Measurements from ENCODE around the gene ARL2.

Gene ARL2

GRCh38 chr11:65026810-65027209 is 12.8 kb downstream of the ARL2 start:
- Histone ChIP-seq H3K4me3 (ENCODE audit: severe bottlenecking) (peak overlapping the region; percentile 46), H3K27ac (ENCODE audit: poor library complexity, severe bottlenecking) (peak overlapping the region; percentile 61), H3K36me3 (ENCODE audit: low read depth) (no peaks in the 10 kb centered on the region; the same call in 1 of the 2 replicates), H3K27me3 (ENCODE audit: insufficient read depth, poor library complexity, severe bottlenecking) (no peaks in the 10 kb centered on the region), H3K4me1 (ENCODE audit: insufficient read depth, poor library complexity, severe bottlenecking) (no peaks in the 10 kb centered on the region), H3K9me3 (ENCODE audit: severe bottlenecking) (no peaks in the 10 kb centered on the region)
- TF ChIP-seq, protein P1, sequence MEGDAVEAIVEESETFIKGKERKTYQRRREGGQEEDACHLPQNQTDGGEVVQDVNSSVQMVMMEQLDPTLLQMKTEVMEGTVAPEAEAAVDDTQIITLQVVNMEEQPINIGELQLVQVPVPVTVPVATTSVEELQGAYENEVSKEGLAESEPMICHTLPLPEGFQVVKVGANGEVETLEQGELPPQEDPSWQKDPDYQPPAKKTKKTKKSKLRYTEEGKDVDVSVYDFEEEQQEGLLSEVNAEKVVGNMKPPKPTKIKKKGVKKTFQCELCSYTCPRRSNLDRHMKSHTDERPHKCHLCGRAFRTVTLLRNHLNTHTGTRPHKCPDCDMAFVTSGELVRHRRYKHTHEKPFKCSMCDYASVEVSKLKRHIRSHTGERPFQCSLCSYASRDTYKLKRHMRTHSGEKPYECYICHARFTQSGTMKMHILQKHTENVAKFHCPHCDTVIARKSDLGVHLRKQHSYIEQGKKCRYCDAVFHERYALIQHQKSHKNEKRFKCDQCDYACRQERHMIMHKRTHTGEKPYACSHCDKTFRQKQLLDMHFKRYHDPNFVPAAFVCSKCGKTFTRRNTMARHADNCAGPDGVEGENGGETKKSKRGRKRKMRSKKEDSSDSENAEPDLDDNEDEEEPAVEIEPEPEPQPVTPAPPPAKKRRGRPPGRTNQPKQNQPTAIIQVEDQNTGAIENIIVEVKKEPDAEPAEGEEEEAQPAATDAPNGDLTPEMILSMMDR (IDR thresholded peaks at IDR 0.05; ENCODE audit: poor library complexity, severe bottlenecking) = no peak
- DNase-seq (ENCODE audit: low spot score) (no peak), ATAC-seq (ENCODE audit: low read depth) (peak; percentile 22)

DNA sequence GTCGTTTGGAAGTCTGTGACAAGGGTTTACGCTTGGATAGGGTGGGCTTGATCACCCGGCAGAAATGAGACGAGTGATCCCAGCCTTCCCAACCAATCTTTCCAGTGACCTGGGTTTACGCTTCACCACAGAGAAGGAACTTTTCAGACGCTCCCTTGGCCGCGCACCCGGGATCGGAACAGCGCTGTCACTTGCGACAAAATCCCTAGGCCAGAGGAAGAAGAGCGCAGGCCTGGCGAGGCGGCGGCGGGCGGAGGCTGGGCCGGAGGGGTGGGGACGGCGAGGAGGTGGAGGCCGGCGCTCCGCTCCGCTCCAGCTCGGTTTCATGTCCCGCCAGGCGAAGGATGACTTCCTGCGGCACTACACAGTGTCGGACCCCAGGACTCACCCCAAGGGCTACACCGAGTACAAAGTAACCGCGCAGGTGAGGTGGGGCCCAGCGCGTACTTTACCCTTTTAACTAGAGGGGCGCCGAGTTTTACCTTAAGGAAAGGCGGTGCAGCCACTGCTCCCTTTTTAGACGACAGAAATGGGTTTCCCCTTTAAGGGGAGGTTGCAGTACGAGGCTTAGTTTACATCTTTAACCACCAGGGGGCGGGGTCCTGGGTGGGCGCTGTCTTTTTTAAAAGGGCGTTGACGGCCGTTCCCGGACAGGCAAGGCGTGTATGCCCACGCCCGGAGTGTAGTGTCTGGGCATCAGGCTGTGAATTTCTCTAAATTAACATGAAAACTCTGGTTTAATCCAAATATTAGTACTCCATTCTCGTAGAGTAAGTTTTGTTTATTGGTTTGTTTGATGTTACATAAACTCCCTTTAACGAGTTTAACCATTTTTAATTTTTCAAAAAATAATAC is 13.5 kb downstream of the ARL2 start, which contains the start of gene SNX15:
Gene SNX15 (plus strand): TSS at position 227 of the 855 bp plus-strand sequence. CDS start 99 bp downstream, at position 326.
- peaks cover 5% of the 10 kb centered on the region; the same call in 1 of the 2 replicates for H3K36me3 ChIP-seq (ENCODE audit: low read depth)
- DNase-seq (ENCODE audit: low spot score) (peak; percentile 91), ATAC-seq (ENCODE audit: low read depth) (peak; percentile 94)
- TF ChIP-seq, protein P1 (IDR thresholded peaks at IDR 0.05; ENCODE audit: poor library complexity, severe bottlenecking) = peak; percentile 48
- no peaks in the 10 kb centered on the region for H3K9me3 ChIP-seq (ENCODE audit: severe bottlenecking)
- H3K4me1 ChIP-seq (ENCODE audit: insufficient read depth, poor library complexity, severe bottlenecking) = no peaks in the 10 kb centered on the region
- H3K4me3 ChIP-seq (ENCODE audit: severe bottlenecking) = peak within 1 kb of the TSS; percentile 46
- no peaks in the 10 kb centered on the region for H3K27me3 ChIP-seq (ENCODE audit: insufficient read depth, poor library complexity, severe bottlenecking)
- H3K27ac ChIP-seq (ENCODE audit: poor library complexity, severe bottlenecking) = peak within 1 kb of the TSS; percentile 61

DNA sequence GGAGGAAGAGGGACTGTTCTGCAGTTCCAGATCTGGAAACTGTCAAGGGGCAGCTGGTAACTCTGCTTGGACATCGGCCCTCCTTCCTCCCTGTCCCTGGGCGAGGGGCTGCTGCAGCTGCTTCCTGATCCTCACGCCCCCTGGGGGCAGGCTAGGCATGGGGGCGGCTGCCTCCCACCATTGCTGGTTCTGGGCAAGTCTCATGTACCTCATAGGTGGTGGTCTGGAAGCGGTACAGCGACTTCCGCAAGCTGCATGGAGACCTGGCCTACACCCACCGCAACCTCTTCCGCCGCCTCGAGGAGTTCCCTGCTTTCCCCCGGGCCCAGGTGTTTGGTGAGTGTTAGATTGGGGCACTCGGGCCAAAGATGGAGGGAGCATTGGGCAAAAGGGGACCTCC is 18.3 kb downstream of the ARL2 start:
- peaks cover 23% of the 10 kb centered on the region for H3K36me3 ChIP-seq (ENCODE audit: low read depth)
- TF ChIP-seq, protein P1 (IDR thresholded peaks at IDR 0.05; ENCODE audit: poor library complexity, severe bottlenecking) = no peak
- H3K4me3 ChIP-seq (ENCODE audit: severe bottlenecking) = no peak overlapping the region
- H3K4me1 ChIP-seq (ENCODE audit: insufficient read depth, poor library complexity, severe bottlenecking) = no peaks in the 10 kb centered on the region
- no peak for ATAC-seq (ENCODE audit: low read depth)
- DNase-seq (ENCODE audit: low spot score) = no peak
- H3K27ac ChIP-seq (ENCODE audit: poor library complexity, severe bottlenecking) = no peak overlapping the region
- no peaks in the 10 kb centered on the region for H3K9me3 ChIP-seq (ENCODE audit: severe bottlenecking)
- no peaks in the 10 kb centered on the region for H3K27me3 ChIP-seq (ENCODE audit: insufficient read depth, poor library complexity, severe bottlenecking)

DNA sequence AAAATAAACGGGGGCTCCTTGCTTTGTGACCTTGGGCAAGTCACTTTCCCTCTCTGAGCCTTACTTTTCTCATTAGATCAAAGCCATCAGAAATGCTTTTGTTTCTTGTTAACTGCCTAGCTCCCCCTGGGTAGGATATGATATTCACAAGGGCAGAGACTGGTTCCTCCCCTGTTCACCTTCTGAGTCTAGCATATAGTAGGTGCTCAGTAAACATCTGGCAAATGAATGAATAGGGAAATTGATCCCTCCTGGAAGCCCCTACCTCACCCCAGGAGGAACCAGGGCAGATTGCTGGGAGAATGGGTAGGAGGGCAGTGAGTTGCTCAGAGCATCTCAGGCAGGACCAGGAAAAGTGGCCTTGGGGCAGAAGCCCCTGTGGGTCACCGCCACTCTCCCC is 20.5 kb downstream of the ARL2 start:
- ATAC-seq (ENCODE audit: low read depth) = no peak
- H3K4me1 ChIP-seq (ENCODE audit: insufficient read depth, poor library complexity, severe bottlenecking) = no peaks in the 10 kb centered on the region
- no peak overlapping the region for H3K4me3 ChIP-seq (ENCODE audit: severe bottlenecking)
- no peak overlapping the region for H3K27ac ChIP-seq (ENCODE audit: poor library complexity, severe bottlenecking)
- TF ChIP-seq, protein P1 (IDR thresholded peaks at IDR 0.05; ENCODE audit: poor library complexity, severe bottlenecking) = no peak
- H3K27me3 ChIP-seq (ENCODE audit: insufficient read depth, poor library complexity, severe bottlenecking) = no peaks in the 10 kb centered on the region
- peaks cover 23% of the 10 kb centered on the region for H3K36me3 ChIP-seq (ENCODE audit: low read depth)
- H3K9me3 ChIP-seq (ENCODE audit: severe bottlenecking) = no peaks in the 10 kb centered on the region
- no peak for DNase-seq (ENCODE audit: low spot score)

- peaks cover 23% of the 10 kb centered on the region for H3K36me3 ChIP-seq (ENCODE audit: low read depth)
- ATAC-seq (ENCODE audit: low read depth) = no peak
- no peak for DNase-seq (ENCODE audit: low spot score)
These were observed 21.6 kb downstream of the ARL2 start for GRCh38 chr11:65035579-65035978.

More at GRCh38 chr11:65035579-65035978, 21.6 kb downstream of the ARL2 start:
- Histone ChIP-seq H3K9me3 (ENCODE audit: severe bottlenecking) (no peaks in the 10 kb centered on the region), H3K27me3 (ENCODE audit: insufficient read depth, poor library complexity, severe bottlenecking) (no peaks in the 10 kb centered on the region), H3K4me1 (ENCODE audit: insufficient read depth, poor library complexity, severe bottlenecking) (peaks cover 5% of the 10 kb centered on the region), H3K4me3 (ENCODE audit: severe bottlenecking) (no peak overlapping the region), H3K27ac (ENCODE audit: poor library complexity, severe bottlenecking) (no peak overlapping the region)
- TF ChIP-seq, protein P1 (IDR thresholded peaks at IDR 0.05; ENCODE audit: poor library complexity, severe bottlenecking) = no peak

Data from RWPE2 (cell line).